H7 (cell line): ENCODE data around the gene RAPGEF2. TPM values are rescaled to one million over a fixed set of nuclear protein-coding genes. Genes with fewer than 3 reads are reported as not detected.

Experiments
- DNase-seq: peaks from one replicate; pipeline ENCODE4 v3.0.0; 2012
- H3K27me3 ChIP-seq: 2 replicates; pipeline ENCODE4 v1.6.0; 2011; ENCODE audit warnings: mild to moderate bottlenecking, low read length; ENCODE audit not compliant: control insufficient read depth, insufficient read depth
- H3K36me3 ChIP-seq: replicated peaks from 2 replicates; pipeline ENCODE4 v1.5.1; 2011; ENCODE audit warnings: low read length; ENCODE audit not compliant: control insufficient read depth, insufficient read depth
- H3K4me3 ChIP-seq: 2 replicates; pipeline ENCODE4 v1.5.1; 2011; ENCODE audit warnings: low read depth, mild to moderate bottlenecking, control low read depth, low read length, moderate library complexity; ENCODE audit not compliant: insufficient read depth
- total RNA-seq: library from RNA; depleted of rRNA; stranded (reverse); fragments of >200 nt; shearing (Covaris generic); gene quantifications from 2 replicates; pipeline ENCODE4 v1.2.3, GENCODE V29; 2014

RAPGEF2 gene
- total RNA-seq, 1 experiment from 2014 or later, result 33.2 TPM

DNA sequence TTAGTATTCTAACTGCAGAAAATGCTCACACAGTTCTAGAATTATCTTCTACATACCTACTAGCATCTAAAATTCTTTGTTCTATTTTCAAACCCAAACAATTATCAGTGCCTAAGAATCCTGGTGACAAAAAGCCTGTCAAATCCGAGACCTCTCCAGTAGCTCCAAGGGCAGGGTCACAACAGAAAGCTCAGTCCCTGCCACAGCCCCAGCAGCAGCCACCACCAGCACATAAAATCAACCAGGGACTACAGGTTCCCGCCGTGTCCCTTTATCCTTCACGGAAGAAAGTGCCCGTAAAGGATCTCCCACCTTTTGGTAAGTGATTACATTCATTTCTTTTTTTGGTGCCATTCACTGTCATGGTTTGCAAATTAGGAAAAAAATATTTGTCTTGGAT, 243.8 kb downstream of the RAPGEF2 start:
- no peak for DNase-seq
- Histone ChIP-seq H3K27me3 (no peaks in the 10 kb centered on the region), H3K36me3 (peaks cover 2% of the 10 kb centered on the region; the same call in 1 of the 2 replicates), H3K4me3 (no peak overlapping the region)

DNA sequence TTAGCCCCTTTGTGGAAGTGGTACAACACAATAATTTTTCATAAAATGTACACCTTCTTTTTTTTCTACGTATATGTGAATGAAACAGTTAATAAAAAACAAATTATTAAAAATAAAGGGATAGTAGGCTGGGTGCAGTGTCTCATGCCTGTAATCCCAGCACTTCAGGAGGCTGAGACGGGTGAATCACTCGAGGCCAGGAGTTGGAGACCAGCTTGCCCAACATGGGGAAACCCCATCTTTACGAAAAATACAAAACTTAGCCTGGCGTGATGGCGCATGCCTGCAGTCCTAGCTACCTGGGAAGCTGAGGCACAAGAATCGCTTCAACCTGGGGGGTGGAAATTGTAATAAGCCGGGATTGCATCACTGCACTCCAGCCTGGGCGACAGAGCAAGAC, 244.9 kb downstream of the RAPGEF2 start:
- Histone ChIP-seq H3K36me3 (peaks cover 2% of the 10 kb centered on the region; the same call in 1 of the 2 replicates), H3K4me3 (no peak overlapping the region), H3K27me3 (no peaks in the 10 kb centered on the region)
- DNase-seq, result no peak

DNA sequence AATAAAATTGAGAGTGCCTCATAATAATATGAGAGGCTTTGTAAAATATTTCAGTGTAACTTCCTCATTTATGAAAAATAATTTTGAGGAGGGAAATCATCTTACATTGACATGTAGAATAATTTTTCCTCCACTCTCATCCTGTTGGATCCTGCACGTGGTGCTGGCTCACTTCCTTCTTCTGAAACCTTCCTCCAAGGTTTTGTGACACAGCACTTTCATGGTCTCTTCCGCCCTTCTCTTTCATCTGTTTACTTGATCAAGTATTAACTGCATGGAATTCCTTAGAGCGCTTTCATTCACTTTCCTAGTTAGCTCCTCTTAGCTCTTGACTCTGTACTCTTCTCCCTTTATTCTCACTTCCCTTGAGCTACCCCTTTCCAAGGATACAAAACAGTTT, 246.5 kb downstream of the RAPGEF2 start:
- Histone ChIP-seq H3K27me3 (no peaks in the 10 kb centered on the region), H3K36me3 (peaks cover 5% of the 10 kb centered on the region), H3K4me3 (no peak overlapping the region)
- no peak for DNase-seq

DNA sequence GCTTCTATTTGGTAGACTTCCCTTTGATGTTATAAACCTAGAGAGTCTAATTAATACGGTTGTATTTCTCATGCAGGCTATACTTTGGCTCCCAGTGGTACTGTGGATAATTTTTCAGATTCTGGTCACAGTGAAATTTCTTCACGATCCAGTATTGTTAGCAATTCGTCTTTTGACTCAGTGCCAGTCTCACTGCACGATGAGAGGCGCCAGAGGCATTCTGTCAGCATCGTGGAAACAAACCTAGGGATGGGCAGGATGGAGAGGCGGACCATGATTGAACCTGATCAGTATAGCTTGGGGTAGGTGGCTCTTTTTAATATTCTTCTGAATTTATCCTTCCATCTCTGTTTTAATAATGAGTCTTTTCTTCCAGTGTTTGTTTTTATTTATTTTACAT, 249.7 kb downstream of the RAPGEF2 start:
- no peaks in the 10 kb centered on the region for H3K27me3 ChIP-seq
- peaks cover 6% of the 10 kb centered on the region for H3K36me3 ChIP-seq
- no peak overlapping the region for H3K4me3 ChIP-seq
- no peak for DNase-seq

DNA sequence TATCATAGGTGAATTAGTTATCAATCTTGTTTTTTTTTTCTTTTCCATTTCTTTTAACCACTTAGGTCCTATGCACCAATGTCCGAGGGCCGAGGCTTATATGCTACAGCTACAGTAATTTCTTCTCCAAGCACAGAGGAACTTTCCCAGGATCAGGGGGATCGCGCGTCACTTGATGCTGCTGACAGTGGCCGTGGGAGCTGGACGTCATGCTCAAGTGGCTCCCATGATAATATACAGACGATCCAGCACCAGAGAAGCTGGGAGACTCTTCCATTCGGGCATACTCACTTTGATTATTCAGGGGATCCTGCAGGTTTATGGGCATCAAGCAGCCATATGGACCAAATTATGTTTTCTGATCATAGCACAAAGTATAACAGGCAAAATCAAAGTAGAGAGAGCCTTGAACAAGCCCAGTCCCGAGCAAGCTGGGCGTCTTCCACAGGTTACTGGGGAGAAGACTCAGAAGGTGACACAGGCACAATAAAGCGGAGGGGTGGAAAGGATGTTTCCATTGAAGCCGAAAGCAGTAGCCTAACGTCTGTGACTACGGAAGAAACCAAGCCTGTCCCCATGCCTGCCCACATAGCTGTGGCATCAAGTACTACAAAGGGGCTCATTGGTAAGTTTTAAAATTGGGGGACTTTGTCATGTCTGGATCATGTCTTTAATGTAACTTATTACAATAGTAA, 250.7 kb downstream of the RAPGEF2 start:
- no peak for DNase-seq
- H3K4me3 ChIP-seq, result no peak overlapping the region
- peaks cover 11% of the 10 kb centered on the region for H3K36me3 ChIP-seq
- no peaks in the 10 kb centered on the region for H3K27me3 ChIP-seq

DNA sequence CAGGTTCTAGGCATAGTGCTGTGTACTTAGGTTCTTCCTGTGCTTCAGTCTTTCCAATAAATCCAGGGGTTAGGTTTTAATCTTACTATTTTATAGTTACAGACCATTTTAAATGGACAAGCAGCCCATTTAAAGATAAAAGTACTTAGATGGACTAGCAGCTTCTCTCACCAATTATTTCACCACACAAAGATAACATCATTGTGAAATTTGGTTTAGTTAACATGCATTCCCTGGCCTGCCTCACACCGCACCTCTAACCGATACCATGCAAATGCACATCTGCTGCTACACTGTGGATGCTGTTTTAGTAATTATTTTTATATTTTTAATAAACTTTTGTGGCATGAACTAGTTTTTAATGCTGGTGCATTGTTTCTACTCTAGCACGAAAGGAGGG, 252.6 kb downstream of the RAPGEF2 start:
- H3K27me3 ChIP-seq, result no peaks in the 10 kb centered on the region
- H3K4me3 ChIP-seq, result no peak overlapping the region
- no peak for DNase-seq
- peaks cover 16% of the 10 kb centered on the region for H3K36me3 ChIP-seq

DNA sequence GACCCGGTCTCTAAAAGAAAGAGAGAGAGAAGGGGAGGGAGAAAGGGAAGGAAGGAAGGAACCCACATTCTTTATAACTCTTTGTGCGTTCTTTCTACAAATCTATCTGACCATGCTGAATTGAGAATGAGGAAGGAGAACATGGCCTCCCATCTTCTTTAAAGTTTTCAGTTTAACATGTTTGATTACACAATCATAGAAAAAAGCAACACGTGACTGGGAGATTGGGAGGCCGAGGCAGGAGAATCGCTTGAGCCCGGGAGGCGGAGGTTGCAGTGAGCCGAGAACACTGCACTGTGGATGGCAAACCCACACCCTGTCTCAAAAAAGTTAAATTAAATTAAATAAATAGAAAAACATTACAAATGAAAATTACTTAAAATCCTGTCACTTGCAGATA, 254.5 kb downstream of the RAPGEF2 start:
- DNase-seq, result no peak
- peaks cover 16% of the 10 kb centered on the region for H3K36me3 ChIP-seq
- no peaks in the 10 kb centered on the region for H3K27me3 ChIP-seq
- no peak overlapping the region for H3K4me3 ChIP-seq

DNA sequence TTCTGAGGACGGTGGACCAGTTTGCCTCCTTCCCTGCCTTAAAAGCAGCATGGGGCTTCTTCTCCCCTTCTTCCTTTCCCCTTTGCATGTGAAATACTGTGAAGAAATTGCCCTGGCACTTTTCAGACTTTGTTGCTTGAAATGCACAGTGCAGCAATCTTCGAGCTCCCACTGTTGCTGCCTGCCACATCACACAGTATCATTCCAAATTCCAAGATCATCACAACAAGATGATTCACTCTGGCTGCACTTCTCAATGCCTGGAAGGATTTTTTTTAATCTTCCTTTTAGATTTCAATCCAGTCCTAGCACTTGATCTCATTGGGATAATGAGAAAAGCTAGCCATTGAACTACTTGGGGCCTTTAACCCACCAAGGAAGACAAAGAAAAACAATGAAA, 255.3 kb downstream of the RAPGEF2 start:
- DNase-seq, result no peak
- no peaks in the 10 kb centered on the region for H3K27me3 ChIP-seq
- peaks cover 16% of the 10 kb centered on the region for H3K36me3 ChIP-seq
- H3K4me3 ChIP-seq, result no peak overlapping the region

DNA sequence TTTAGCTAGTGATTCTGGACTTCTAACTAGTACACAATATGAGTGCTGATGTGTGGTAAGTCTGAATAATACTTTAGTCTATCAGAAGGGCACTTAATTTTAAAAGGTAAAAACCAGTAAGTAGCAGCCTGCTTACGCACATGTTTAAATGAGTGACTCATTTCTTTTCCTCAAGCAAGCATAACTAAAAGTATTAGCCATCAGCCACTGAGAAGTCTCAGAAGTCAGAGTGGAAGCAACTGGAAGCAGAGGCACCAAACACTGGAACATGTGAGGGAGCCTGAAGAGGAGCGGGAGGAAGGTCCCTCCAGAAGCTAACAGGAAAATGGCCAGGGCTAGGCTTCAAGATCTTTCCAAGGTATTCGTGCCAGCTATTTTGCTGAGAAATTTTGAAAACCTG, 257.7 kb downstream of the RAPGEF2 start:
- H3K36me3 ChIP-seq, result peaks cover 14% of the 10 kb centered on the region
- DNase-seq, result no peak
- no peaks in the 10 kb centered on the region for H3K27me3 ChIP-seq
- H3K4me3 ChIP-seq, result no peak overlapping the region

DNA sequence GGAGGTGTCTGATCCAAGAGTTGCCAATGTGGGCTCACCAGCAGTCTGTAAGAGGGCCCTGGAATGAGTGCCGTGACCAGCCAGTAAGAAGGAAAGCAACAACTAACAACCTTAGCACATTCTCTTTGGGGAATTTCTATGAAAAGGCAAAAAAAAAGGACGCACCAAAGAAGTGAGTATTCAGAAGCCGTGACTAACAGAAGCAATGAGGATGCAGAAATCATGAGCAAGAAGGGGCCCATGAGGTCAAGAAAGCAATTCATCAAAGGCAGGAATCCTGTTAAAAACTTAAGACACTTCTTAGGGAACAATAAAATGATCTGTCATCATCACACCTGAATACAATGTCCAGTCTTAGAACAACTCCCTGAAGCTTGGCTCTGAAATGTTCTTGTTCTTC, 260.5 kb downstream of the RAPGEF2 start:
- no peaks in the 10 kb centered on the region for H3K27me3 ChIP-seq
- no peak overlapping the region for H3K4me3 ChIP-seq
- DNase-seq, result no peak
- H3K36me3 ChIP-seq, result peaks cover 5% of the 10 kb centered on the region; the same call in 1 of the 2 replicates

DNA sequence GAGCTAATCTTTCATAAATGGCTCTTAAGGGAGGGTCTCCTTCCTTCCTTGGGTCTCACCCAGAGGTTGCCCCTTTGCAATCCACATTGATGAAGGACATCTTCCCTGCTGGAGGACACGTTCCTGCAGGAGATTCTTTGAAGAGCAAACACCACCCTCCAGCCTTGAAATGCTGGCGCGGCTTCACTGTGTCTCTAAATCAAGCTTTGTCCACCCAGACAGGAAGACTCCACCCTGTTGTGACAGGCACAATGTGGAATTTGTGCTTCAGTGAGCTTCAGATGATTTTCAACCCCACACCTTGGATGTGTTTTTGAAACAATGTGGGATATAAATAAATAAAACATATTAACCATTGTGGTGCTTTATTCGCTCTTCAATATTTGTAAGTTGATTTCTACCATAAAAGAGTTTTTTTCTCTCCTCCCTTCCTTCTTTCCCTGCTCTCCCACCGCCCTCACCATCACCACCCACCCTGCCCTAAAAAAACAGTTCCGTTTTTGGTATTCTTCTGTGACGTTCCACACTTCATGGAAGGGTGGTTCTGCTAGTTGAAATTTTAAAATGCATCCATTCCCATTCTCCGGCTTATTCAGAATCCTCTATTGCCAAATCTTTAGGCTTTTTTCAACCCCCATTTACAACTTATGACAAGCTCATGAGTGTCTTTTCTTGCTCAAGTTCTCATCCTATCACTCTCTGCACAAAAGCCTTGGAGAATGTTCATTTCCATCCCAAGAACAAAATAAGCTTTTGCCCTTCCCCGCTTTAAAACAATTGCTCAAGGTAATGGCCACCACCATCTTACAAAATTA, 264.3 kb downstream of the RAPGEF2 start:
- DNase-seq, result no peak
- Histone ChIP-seq H3K4me3 (no peak overlapping the region), H3K36me3 (no peaks in the 10 kb centered on the region), H3K27me3 (no peaks in the 10 kb centered on the region)

DNA sequence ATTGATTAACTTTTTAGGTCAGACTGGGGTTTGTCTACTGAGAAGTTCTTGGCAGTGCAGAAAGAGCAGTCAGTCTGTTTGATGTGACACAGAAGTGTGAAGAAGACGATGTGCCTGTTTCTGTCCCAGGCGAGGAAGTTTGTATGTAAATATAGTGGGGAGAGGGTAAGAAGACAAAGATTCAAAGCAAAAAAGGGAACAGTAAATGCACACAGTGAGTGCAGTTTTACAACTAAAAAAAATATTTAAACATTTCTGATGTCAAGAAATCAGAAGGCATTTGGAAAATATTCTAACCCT, 264.9 kb downstream of the RAPGEF2 start:
- DNase-seq, result no peak
- Histone ChIP-seq H3K27me3 (no peaks in the 10 kb centered on the region), H3K36me3 (no peaks in the 10 kb centered on the region), H3K4me3 (no peak overlapping the region)

DNA sequence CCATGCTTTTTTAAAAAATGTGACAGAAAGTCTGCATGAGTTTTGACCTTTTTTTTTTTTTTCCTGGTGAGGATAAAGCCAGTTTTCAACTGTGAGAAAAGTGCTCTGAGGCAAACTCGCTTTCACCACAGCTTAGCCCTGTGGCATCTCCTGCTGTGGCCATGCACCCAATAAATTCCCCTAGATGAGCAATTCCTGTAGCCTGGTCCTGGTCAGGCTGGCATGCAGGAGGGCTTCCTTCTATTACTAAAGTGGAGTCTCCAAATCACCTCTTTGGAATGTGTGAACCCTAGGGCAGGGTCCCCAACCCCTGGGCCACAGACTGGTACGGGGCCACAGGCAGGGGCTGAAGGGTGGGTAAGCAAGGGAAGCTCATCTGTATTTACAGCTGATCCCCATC, 265.4 kb downstream of the RAPGEF2 start:
- no peak for DNase-seq
- Histone ChIP-seq H3K4me3 (no peak overlapping the region), H3K27me3 (no peaks in the 10 kb centered on the region)

DNA sequence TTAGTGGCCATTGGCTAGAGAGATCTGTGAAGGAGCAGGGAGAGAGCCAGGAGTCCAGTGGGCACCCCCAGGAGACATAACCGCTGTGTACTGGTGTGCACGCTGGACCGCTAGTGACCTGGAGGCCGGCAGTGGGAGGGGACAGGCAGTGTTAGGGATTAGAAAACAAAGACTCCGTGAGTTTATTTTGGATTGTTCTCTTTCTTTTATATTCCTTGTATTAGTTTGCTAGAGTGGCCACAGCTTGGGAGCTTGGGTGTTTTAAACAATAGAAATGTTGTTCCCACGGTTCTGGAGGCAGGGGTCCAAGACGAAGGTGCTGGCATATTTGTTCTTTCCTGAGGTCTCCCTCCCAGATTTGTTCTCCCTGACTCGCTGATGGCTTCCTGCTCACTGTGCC, 266.4 kb downstream of the RAPGEF2 start:
- H3K36me3 ChIP-seq, result no peaks in the 10 kb centered on the region
- H3K4me3 ChIP-seq, result no peak overlapping the region
- H3K27me3 ChIP-seq, result no peaks in the 10 kb centered on the region
- DNase-seq, result no peak

More for the DNA sequence above, 265.4 kb downstream of the RAPGEF2 start:
- H3K36me3 ChIP-seq, result no peaks in the 10 kb centered on the region

DNA sequence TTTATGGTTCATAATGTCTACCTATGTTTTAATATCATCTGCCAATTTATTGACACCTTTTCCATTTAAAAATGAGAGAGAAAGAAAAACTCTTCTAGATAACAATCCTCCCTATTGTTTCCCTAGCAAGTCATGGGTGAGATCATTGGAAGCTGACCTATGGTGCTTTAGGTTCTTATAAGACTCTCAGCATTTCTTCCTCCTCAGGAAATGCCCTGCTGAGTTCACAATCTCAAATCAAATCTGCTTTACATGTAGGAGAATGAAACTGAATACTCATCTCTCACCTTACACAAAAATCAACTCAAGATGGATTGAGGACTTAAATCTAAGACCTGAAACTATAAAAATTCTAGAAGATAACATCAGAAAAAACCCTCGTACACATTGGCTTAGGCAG, 267.4 kb downstream of the RAPGEF2 start:
- H3K4me3 ChIP-seq, result no peak overlapping the region
- no peak for DNase-seq
- H3K27me3 ChIP-seq, result no peaks in the 10 kb centered on the region
- H3K36me3 ChIP-seq, result no peaks in the 10 kb centered on the region
